GM21825 (cell line): Measurements from ENCODE around the gene DNAJC5.
"Not testable (repeated sequence)": the region's sequence is repeated elsewhere in the genome, so short reads cannot be mapped to it uniquely, and the experiment has no call there.

Experiments used
- ATAC-seq: cut with Tn5 transposase; IDR thresholded peaks from one replicate; pipeline ENCODE4 v1.9.1; 2021; ENCODE audit warnings: mild to moderate bottlenecking, moderate library complexity; ENCODE audit not compliant: unreplicated experiment

The DNAJC5 gene

DNA sequence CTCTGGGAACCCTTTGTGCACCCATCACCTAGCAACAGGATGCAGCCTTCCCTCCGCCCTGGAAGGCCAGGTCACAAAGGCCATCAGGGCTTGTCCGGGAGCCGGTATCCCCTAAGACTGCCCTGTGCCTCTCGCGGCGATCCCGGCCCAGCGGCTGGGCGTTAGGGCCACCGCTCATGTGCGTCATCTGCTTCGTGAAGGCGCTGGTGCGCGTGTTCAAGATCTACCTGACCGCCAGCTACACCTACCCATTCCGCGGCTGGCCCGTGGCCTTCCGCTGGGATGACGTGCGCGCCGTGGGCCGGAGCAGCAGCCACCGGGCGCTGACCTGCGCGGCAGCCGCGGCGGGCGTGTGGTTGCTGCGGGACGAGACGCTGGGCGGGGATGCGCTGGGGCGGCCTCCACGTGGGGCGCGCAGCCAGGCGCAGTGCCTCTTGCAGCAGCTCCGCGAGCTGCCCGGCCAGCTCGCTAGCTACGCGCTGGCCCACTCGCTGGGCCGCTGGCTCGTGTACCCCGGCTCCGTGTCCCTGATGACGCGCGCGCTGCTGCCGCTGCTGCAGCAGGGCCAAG is 33.5 kb upstream of the DNAJC5 start, which contains the start of gene ABHD16B:
Gene ABHD16B (plus strand): TSS at position 134 of the 570 bp plus-strand sequence. CDS start 43 bp downstream, at position 177.
- no peak for ATAC-seq

DNA sequence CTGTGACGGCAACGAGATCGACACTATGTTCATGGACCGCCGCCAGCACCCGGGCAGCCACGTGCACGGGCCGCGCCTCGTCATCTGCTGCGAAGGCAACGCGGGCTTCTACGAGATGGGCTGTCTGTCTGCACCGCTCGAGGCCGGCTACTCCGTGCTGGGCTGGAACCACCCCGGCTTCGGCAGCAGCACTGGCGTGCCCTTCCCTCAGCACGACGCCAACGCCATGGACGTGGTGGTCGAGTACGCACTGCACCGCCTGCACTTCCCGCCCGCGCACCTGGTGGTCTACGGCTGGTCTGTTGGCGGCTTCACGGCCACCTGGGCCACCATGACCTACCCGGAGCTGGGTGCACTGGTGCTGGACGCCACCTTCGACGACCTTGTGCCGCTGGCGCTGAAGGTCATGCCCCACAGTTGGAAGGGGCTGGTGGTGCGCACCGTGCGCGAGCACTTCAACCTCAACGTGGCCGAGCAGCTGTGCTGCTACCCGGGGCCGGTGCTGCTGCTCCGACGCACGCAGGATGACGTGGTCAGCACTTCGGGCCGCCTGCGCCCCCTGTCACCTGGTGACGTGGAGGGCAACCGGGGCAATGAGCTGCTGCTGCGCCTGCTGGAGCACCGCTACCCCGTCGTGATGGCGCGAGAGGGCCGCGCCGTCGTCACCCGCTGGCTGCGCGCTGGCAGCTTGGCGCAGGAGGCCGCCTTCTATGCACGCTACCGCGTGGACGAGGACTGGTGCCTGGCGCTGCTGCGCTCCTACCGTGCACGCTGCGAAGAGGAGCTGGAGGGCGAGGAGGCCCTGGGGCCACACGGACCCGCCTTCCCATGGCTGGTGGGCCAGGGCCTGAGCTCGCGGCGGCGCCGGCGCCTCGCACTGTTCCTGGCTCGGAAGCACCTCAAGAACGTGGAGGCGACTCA is 32.7 kb upstream of the DNAJC5 start:
- no peak for ATAC-seq

DNA sequence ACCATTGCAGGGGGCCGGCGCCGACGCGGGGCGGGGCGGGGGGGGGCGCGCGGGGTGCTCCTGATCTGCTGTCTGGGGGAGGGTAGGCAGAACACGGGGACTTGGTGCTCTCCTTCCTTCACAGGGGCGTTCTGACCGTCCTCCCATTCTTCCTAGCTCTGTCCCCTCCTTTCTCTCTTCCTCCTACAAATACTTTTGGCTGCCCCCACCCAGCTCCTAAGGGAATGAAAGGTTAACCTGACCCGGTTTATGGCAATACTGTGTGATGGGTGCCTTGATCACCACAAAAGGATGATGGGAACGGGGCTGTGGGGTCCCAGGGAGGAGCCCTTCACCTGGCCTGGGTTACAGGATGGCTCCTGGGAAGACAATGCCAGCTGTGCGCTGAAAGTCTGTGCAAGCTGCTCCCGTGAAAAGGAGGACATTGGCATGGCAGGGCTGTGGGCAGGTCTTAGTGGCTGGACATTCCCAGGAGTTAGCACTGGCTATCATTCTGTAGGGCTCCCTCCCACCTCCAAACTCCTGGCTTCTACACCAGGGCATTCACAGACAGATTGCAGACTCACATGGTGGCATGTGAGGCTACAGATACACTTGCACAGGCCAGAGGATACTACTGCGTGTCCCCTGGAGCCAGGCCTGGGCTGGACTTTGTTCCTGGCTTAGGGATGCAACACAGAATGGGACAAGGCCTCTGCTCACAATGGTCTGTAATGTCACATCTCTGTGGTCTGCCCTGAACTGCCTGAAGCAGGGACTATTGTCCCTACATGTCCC is 31.7 kb upstream of the DNAJC5 start:
- ATAC-seq, result no peak

DNA sequence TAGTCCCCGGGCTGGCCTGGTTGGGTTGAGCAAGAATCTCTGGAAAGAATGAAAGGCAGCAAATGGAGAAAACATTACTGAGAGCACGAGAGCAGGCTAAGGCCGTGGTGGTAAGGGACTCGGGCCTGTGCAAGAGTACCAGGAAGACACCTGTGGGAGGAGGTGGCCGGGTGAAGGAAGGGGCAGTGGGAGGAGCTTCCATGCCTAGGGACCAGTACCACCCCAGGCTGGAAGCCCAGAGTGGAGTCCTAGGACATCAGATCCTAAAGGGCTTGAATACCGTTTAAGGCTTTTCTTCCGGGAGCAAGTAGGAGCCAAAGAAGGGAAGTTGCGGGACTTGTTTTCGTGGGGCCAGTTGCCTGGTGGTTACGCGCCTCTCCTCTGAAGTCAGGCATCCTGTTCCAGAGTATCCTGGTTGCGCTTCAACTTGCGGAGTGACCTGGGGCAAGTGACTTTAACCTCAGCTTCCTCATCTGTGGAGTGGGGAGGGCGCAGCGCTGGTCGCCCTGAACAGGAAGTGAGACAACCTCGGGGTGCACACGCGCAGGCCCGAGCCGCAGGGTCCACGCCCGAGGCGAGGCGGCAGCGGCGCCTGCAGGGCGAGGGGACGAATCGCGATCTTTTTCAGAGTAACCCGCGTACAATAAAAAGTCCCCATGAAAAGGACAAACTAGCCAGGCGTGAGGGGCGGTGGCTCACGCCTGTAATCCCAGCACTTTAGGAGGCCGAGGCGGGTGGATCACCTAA is 31.0 kb upstream of the DNAJC5 start:
- peak; percentile 58 for ATAC-seq

DNA sequence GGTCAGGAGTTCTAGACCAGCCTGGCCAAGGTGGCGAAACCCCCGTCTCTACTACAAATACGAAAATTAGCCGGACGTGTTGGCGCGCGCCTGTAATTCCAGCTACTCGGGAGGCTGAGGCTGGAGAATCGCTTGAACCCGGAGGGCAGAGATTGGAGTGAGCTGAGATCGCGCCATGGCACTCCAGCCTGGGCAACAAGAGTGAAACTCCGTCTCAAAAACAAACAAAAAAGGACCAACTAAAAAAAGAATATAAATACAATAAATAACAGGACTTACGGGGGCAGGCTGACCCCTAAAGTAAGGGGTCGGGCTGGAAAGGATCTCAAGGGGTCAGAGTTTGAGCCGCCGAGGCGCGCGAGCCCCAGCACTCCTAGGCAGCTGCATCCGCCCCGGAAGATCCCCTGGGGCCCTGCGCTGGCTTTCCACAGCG is 30.4 kb upstream of the DNAJC5 start:
- ATAC-seq, result no peak

DNA sequence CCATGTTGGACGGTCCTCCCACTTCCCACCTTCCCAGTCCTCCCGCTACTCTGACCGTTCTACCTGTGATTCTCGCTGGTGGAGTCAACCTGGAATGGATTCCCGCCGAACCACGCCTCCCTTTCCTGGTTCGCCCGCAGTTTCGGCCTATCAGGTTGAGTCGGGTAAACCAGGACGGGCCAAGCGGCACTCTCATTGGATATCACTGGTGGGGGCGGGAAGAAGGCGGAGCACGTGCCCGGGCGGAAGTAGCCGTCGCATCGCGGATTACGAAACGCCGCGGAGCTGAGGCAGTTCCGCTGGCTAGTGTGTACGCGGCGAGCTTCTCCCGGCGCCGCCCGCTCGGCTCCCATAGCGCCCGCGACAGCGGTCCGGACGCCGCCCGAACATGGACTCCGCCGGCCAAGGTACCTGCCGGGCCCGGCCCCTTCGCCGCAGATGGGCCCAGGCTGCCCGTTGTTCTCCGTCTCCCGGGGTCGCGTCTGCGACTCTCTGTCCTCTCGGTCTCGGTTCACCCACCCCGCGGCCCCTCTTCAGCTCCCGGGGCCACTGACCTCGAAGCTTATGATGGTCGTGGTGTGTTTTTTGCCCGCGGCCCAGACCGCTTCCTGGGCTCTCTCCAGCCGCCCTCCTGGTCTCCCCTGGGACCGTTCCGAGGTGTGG is 29.8 kb upstream of the DNAJC5 start, which contains the start of gene TPD52L2:
Gene TPD52L2 (plus strand): TSS at position 293 of the 663 bp plus-strand sequence. CDS start 96 bp downstream, at position 389.
- ATAC-seq, result peak; percentile 57

DNA sequence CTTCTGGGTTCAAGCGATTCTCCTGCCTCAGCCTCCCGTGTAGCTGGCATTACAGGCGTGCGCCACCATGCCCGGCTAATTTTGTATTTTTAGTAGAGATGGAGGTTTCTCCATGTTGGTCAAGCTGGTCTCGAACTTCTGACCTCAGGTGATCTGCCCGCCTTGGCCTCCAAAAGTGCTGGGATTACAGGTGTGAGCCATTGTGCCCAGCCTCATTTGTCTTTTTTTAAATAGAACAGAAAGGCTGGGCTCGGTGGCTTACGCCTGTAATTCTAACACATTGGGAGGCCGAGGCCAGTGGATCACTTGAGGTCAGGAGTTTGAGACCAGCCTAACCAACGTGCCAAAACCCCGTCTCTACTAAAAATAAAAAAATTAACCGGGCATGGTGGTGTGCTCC is 27.9 kb upstream of the DNAJC5 start:
- ATAC-seq, result not testable (repeated sequence)

DNA sequence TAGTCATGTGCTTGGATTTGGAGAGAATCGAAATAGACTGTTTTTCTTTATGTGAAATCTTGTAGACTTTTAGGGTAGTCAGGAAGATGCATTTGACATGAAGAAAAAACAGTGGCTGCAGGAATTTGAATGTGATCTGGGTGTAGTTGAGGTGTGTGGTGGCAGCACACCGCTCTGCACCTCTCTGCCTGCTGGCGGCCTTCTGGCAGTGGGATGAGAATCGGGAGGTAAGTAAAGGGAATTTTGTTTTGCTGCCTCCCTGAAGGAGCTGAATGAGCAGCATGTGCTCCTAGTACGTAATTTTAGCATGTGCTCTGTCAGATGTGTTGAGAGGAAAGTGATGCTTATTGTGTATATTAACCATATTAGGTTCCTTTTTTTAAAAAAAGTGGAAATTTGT is 26.7 kb upstream of the DNAJC5 start:
- no peak for ATAC-seq

DNA sequence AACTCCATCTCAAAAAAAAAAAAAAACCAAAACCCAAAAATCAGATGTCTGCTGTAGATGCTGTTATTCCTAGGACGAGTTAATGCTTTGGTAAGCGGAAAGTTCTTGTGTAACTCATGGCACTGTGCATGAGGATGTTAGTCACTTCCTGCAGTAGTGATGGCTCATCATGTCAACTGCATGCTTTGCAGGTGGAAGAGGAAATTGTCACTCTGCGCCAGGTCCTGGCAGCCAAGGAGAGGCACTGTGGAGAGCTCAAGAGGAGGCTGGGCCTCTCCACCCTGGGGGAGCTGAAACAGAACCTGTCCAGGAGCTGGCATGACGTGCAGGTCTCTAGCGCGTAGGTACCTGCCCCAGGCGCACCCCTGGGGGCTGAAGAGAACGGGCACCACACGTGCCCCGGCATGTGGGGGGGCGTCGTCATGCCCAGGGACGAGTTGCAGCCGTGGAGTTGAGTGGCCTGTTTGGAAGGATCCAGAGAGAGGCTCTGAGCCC is 21.4 kb upstream of the DNAJC5 start:
- no peak for ATAC-seq

DNA sequence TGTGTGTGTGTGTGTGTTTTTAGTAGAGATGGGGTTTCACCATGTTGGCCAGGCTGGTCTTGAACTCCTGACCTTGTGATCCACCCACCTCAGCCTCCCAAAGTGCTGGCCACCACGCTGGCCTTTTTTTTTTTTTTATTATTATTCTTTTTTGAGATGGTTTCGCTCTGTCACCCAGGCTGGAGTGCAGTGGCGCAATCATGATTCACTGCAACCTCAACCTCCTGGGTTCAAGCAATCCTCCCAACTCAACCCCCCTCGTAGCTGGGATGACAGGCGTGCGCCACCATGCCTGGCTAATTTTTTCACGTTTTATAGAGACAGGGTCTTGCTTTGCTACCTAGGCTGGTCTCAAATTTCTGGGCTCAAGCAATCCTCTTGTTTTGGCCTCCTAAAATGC is 20.7 kb upstream of the DNAJC5 start:
- not testable (repeated sequence) for ATAC-seq

DNA sequence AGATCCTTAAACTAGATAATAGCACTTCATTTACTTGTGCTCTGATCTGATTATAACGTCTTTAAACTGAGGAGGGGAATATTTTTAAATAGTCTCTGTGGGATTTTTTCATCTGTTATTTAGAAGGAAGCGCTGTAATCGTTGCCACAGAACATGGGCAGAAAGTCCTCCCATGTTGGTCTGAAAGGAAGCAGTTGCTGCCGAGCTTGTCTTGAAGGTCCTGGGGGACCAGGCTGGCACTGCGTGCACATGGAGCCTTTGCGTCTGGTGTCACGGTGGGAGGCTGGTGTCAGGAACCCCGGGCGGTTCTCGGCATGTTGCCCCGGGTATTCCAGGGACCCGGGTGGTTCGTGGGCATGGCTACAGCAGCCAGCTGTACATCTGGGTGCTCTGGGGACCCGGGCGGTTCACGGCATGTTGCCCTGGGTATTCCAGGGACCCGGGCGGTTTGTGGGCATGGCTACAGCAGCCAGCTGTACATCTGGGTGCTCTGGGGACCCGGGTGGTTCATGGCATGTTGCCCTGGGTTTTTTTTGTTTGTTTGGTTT is 18.4 kb upstream of the DNAJC5 start:
- ATAC-seq, result no peak

DNA sequence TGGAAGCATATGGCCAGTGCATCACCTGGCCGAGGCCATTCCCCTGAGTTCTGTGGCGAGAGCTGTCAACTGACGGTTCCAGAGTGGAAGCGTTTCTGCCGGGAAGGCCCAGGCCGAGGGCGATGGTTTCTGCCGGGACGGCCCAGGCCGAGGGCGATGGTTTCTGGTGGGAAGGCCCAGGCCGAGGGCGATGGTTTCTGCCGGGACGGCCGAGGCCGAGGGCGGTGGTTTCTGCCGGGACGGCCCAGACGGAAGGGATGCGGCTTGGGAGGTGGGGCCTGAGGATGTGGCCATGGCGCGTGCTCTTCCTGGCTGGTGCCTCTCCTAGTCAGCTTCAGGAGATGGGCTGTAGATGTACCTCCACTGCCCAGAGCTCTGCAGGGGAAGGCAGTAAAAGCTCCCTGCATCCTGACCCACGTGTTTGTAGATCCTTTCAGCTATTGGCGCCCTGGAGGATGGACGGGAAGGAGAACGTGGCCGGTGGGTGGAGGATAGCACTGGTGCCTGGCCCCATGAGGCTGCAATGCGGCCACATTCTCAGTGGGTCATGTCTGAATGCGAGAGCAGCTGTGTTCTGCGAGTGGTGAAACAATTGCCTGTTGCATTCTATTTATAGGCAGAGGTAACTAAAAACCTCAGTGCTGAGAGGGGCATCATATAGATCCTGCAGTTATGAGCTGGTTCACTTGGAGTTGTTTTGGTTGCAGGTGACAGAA is 17.0 kb upstream of the DNAJC5 start:
- no peak for ATAC-seq

DNA sequence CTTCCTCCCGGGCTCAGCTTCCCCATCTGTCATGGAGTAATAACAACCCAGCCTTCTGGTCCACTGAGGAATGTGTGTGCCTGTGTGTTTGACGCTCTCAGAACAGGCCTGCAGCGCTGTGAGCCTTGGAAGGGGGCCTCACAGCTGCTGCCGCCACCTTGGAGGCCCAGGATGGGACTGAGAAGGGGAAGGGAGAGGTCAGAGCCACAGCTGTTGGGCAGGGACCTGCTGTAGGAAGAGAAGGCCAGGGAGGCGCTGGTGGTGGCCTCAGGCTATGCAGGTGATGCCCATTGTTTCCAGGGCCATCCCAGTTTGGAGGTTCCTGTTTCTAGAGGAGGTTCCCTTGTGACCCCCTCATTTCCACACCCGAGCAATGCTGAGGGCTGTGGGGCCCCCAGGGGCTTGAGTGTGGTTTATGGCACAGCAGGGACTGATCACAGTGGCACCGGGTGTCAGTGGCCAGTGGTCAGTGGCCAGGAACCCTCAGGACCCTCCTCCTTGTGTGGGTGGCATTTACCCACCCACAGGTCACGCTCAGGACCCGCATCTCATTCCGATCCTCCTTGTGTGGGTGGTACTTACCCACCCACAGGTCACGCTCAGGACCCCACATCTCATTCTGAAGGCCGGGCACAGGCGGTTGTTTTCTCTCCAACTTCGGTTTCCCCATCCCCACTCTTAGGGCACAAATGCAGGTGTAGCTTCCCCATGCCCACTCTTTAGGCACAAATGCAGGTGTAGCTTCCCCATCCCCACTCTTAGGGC is 15.8 kb upstream of the DNAJC5 start:
- ATAC-seq, result no peak

DNA sequence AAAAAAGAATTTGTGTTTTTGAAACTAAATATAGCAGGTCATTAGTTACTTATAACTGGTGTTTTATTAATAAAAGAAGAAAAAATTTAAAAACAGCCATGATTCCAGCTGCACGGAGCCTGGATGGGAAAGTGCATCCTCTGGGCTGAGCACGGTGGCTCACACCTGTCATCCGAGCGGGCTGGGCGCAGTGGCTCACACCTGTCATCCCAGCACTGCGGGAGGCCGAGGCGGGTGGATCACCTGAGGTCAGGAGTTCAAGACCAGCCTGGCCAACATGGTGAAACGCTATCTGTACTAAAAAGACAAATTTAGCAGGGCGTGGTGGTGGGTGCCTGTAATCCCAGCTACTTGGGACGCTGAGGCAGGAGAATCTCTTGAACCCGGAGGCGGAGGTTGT is 14.0 kb upstream of the DNAJC5 start:
- ATAC-seq, result not testable (repeated sequence)

DNA sequence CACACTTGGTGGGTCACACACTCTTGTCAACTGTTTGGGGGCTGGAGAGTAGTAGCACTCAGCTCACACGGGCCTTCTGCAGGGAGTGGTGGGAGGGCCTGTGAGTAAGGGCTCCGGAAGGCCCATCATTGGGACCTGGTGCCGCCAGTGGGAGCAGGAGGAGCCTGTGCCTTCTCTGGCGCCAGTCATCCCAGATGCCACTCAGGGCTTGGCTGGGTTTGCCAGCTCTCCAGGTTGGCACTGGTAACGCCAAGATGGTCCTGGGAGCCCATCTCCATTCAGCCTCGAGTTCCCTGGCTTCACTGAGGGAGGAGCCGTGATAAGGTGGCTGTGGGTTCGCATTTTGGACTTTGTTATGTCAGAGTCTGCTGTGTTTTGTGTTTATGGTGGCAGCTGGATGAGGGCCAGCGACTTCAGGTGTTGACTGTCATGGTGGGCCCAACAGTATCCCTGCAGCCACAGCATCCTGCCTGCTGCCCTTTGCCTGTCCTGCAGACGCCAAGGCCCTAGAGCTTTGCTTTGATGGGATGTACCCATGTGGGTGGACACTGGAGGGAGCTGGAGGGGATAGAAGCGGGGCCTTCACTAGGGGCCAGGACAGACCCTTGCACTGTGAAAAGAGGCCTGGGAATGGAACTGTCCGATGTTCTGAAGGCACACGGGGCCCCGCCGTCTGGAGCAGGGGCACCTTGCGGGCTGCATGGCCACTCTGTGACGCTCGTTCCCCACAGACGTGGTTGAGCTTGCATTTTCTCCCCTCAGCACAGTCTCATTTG is 13.3 kb upstream of the DNAJC5 start:
- no peak for ATAC-seq

DNA sequence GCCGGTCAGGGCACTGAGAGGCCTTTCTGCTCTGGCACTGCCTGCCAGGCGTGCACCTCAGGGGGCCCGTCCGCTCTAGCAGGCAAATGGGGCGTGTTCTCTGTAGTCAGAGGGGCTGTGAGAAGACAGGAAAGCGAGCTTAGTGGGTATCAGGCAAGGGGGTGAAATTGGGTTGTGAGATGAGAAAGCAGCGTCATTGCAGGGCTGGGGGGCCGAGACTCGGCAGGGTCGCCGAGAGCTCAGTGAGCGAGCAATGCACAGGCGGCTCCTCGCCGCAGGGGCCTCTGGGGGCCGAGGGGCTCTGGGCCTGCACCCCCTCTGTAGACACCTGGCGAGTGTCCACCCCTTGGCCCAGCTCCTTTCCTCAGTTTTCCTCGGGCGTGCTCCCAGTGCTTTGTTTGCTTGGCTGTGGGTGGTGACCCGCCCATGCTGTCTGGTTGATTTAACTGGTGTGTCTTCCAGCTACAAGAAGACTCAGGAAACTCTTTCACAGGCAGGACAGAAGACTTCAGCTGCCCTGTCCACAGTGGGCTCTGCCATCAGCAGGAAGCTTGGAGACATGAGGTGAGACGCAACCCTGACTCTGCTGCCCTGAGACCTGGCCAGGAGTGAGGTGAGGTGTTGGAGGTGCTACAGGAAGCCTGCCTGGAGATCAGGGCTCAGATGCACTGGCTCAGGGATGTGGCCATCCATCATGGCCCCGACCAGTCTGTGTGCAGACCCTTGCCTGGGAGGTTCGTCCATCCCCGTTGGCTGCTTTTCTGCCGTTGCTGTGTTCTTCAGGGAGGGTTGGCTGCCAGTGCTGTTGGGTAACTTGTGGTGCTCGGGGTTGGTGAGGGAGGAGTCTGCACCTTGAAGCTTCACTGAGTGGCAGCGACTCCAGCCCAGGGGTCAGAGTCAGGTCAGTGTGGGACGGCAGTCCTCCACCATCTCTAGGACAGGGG is 12.4 kb upstream of the DNAJC5 start:
- no peak for ATAC-seq
